22Rv1 (cell line): Measurements from ENCODE around the gene HERC6.

Experiments used
- CTCF ChIP-seq: fragments of 450-650 bp; IDR thresholded peaks from 2 replicates; pipeline ENCODE4 v1.5.1; 2017; ENCODE audit warnings: mild to moderate bottlenecking
- ZFX ChIP-seq: fragments of 450-650 bp; IDR thresholded peaks from 2 replicates; pipeline ENCODE4 v1.6.1; 2017; ENCODE audit warnings: antibody characterized with exemption, borderline replicate concordance

DNA sequence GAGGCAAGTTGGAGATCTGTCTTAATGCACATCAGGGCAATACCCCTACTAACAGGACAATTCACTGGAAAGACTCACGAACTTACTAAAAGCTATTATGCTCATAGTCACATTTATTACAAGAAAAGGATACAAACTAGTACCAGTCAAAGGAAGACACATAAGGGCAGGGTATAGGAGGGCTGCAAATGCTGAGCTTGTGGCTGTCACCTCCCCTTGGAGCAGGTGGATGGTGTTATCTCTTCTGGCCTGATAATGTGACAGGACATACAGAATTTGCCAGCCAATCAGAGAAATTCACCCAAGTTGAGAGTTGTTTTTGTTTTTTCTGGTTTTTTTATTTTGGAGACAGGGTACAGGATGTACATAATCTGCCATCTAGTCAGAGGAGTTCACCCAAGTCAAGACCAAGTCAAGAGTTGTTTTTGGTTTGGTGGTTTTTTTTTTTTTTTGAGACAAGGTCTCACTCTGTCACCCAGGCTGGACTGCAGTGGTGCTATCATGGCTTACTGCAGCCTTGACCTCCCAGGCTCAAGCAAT, 87.1 kb downstream of the HERC6 start:
- TF ChIP-seq CTCF (no peak), ZFX (no peak)
